ENCODE data around the gene BMP4.

BMP4 gene

DNA sequence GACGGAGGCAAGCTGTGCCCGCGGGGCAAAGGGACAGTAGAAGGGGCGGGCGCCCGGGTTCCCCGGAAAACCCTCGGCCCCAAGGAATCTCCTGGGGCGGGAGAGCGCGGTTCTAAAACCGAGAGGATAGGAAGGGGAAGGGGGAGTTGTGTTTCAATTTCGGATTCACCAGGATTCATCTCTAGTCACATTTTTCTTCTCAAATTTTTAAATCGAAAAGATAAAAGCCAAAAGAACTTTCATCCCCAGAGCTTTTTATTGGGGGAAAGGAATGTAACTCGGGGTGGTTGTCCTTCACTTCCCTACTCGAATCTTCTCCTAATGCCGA is 1.4 kb downstream of the BMP4 start:
- no peak for DNase-seq (ENCODE audit: low read depth)
- peak overlapping the region; percentile 99 for H3K4me3 ChIP-seq (ENCODE audit: low read length)
- TF ChIP-seq, protein P1, sequence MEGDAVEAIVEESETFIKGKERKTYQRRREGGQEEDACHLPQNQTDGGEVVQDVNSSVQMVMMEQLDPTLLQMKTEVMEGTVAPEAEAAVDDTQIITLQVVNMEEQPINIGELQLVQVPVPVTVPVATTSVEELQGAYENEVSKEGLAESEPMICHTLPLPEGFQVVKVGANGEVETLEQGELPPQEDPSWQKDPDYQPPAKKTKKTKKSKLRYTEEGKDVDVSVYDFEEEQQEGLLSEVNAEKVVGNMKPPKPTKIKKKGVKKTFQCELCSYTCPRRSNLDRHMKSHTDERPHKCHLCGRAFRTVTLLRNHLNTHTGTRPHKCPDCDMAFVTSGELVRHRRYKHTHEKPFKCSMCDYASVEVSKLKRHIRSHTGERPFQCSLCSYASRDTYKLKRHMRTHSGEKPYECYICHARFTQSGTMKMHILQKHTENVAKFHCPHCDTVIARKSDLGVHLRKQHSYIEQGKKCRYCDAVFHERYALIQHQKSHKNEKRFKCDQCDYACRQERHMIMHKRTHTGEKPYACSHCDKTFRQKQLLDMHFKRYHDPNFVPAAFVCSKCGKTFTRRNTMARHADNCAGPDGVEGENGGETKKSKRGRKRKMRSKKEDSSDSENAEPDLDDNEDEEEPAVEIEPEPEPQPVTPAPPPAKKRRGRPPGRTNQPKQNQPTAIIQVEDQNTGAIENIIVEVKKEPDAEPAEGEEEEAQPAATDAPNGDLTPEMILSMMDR (conservative IDR thresholded peaks at IDR 0.05; ENCODE audit: low read depth, low read length), result no peak

DNA sequence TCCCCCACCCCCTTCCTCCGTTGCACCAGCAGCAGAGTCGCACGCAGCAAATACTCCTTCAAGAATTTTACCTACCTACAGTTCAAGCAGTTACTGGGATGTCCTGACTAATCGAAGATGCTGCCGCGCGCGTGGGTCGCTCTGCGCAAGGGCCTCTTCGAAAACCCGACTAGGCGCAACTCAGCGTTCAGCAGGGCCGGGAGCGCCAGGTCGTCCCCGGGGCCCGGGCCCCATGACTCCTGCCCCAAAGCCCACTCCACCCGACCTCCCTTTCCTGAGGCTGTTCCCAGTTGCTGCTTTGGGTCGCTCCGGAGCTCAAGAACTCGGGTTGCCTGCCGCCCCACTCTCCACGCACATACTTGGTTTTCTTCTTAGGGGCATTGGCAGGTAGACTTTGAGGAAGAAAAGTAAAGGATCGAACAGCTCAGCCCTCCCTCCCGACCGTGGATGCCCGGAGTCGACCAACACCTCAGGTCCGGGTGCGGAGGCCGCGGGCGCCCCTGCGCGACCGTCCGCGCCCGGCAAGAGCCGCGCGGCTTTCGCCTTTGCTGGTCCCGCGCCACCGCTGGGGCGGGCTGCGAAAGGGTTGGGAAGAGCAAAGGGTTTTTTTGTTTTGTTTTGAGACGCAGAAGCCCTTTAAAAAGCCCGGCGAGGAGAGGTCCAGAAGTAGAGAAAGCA is 1.9 kb downstream of the BMP4 start:
- TF ChIP-seq, protein P1 (conservative IDR thresholded peaks at IDR 0.05; ENCODE audit: low read depth, low read length), result no peak
- H3K4me3 ChIP-seq (ENCODE audit: low read length), result peak overlapping the region; percentile 99
- DNase-seq (ENCODE audit: low read depth), result no peak

DNA sequence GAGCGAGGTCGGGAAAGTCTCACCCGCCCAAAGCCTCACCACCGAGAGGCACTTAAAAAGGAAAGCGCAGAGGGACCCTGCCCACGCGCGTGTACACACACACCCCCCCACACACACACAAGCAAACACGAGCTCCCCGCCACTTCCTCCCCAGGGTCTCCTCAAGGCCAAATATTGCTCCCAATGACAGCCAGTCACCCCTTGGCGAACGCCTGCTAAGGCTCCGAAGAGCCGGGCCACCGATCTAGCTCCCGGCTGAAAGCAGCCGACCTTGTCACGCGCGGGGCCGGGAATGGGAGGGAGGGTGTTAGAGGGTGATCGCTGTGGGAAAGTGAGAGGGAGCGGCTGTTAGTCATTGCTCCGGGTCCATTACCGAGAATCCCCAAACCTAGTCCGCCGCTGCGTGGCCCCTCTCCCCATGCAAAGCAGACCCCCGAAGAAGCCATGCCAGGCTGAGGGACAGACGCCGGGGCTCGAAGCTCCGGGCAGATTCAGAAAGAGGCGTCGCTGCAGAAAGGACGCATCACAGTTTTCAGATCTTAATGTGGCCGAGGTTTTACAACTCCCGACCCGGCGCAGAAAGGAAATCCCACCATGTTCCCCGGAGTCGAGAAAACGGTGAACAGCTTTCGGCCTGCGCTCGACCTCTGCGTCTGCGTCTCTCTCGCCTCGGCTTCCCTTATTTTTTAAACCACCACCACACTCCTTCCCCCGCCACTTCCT is 2.6 kb downstream of the BMP4 start:
- peak overlapping the region; percentile 99 for H3K4me3 ChIP-seq (ENCODE audit: low read length)
- DNase-seq (ENCODE audit: low read depth), result no peak
- TF ChIP-seq, protein P1 (conservative IDR thresholded peaks at IDR 0.05; ENCODE audit: low read depth, low read length), result no peak

DNA sequence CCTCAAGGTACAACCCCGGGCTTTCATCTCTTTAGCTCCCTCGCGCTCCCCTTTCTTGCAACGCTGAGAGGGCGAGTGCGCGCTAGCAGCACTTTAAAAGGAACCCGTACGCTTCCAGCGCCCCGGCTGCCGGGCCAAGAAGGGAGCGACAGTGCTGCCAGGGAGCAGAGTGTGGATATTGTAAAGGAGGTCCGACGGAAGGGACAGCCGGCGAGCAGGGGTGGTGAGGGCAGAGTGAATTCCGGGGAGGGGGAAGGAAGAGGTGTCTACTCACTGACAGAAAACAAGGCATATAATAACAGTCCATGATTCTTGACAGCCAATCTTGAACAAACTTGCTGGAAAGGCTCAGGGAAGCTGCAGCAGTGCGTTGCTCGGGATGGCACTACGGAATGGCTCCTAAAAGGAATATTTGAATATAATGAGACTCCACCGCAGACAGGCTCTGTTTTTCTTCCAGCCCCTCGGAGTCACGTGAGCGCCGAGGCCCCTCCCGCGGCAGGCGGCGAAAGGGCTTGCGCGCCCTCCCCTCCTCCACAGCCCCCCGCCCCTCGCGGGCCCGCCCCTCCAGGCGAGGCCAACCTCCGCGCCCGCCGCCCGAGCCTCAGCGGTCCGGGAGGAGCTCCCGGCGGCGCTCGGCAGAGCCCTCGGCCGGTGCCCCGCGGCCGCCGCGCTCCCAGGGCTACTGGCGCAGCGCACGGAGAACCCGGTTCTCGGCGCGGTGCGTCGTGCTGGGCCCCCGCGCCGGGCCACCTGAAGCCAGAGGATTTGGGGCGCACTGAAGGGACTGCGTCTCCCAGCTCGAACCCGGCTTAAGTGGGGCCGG is 3.4 kb downstream of the BMP4 start:
- no peak for DNase-seq (ENCODE audit: low read depth)
- TF ChIP-seq, protein P1 (conservative IDR thresholded peaks at IDR 0.05; ENCODE audit: low read depth, low read length), result no peak
- peak overlapping the region; percentile 99 for H3K4me3 ChIP-seq (ENCODE audit: low read length)

DNA sequence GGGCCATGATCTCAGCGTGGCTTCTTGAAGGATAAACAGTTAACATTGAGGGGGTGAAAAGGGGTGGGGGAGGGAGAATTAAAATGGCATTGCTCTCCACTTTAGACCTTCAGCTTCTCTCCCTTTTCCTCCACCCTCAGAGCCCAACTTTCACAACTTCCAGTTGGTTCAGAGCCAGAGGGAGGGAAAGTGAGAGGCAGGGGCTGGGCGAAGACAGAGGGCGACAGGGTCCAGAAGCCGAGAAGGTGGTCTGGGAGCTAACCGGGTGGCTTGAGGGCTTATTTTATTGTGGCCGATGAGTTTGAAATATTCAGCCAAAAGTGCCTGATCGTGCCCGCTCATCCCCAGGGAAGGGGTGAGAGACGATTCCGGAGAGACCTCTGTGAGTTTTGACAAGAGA is 4.1 kb downstream of the BMP4 start:
- TF ChIP-seq, protein P1 (conservative IDR thresholded peaks at IDR 0.05; ENCODE audit: low read depth, low read length), result no peak
- H3K4me3 ChIP-seq (ENCODE audit: low read length), result peak overlapping the region; percentile 89

DNA sequence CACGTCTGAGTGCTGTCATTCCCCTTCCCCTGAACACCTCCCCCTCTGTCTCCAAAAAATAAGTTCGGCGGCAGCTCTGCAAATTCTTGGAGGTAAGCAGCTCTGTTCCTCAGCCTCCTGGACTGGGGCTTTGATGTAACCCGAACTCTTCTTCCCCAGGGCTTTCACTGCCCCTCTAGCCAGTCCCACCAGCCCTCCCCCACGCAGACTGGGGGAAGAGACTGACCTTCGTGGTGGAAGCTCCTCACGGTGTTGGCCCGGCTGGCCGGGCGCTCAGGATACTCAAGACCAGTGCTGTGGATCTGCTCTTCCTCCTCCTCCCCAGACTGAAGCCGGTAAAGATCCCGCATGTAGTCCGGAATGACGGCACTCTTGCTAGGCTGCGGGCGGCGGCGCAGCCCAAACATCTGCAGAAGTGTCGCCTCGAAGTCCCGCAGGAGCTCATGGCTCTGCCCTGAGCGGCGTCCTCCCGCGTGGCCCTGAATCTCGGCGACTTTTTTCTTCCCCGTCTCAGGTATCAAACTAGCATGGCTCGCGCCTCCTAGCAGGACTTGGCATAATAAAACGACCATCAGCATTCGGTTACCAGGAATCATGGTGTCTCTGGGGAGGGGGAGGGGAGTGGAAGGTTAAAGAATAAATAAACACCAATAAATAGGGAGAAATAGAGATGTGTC is 4.9 kb downstream of the BMP4 start:
- TF ChIP-seq, protein P1 (conservative IDR thresholded peaks at IDR 0.05; ENCODE audit: low read depth, low read length), result no peak
- peak overlapping the region; percentile 89 for H3K4me3 ChIP-seq (ENCODE audit: low read length)
- DNase-seq (ENCODE audit: low read depth), result no peak

More for the DNA sequence above, 4.1 kb downstream of the BMP4 start:
- no peak for DNase-seq (ENCODE audit: low read depth)

Measured in retinal pigment epithelial cell (primary cell).